Measurements from ENCODE around the gene WDR36. TPM values are rescaled to one million over a fixed set of nuclear protein-coding genes. Genes with fewer than 3 reads are reported as not detected.

Gene WDR36
- total and polyA plus RNA-seq, 10 of the 15 experiments (the other 5 are each of a cell fraction or from before 2014, with no cell fraction given) = 13.3 to 61.8 (median 47.0) TPM

DNA sequence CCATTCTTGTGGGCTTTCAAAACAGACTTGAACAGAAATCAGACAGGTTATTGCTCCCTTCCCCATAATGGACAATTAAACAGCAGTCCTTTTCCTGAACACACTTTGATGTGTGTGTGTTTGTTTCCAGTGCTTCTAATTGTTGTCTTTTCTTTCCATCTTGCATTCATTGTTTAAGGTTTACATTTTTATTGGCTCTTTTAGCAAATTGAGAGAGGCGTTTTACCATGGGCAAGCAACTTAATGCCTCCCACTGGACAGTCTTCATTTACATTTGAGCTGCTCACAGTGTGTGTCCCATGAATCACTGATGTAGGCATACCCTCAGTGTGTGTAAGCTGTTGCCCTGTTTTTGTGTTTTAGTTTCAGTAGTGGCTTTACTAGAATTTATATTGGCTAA lies 25.0 kb downstream of the WDR36 start (continued):
- TF ChIP-seq, protein P1, sequence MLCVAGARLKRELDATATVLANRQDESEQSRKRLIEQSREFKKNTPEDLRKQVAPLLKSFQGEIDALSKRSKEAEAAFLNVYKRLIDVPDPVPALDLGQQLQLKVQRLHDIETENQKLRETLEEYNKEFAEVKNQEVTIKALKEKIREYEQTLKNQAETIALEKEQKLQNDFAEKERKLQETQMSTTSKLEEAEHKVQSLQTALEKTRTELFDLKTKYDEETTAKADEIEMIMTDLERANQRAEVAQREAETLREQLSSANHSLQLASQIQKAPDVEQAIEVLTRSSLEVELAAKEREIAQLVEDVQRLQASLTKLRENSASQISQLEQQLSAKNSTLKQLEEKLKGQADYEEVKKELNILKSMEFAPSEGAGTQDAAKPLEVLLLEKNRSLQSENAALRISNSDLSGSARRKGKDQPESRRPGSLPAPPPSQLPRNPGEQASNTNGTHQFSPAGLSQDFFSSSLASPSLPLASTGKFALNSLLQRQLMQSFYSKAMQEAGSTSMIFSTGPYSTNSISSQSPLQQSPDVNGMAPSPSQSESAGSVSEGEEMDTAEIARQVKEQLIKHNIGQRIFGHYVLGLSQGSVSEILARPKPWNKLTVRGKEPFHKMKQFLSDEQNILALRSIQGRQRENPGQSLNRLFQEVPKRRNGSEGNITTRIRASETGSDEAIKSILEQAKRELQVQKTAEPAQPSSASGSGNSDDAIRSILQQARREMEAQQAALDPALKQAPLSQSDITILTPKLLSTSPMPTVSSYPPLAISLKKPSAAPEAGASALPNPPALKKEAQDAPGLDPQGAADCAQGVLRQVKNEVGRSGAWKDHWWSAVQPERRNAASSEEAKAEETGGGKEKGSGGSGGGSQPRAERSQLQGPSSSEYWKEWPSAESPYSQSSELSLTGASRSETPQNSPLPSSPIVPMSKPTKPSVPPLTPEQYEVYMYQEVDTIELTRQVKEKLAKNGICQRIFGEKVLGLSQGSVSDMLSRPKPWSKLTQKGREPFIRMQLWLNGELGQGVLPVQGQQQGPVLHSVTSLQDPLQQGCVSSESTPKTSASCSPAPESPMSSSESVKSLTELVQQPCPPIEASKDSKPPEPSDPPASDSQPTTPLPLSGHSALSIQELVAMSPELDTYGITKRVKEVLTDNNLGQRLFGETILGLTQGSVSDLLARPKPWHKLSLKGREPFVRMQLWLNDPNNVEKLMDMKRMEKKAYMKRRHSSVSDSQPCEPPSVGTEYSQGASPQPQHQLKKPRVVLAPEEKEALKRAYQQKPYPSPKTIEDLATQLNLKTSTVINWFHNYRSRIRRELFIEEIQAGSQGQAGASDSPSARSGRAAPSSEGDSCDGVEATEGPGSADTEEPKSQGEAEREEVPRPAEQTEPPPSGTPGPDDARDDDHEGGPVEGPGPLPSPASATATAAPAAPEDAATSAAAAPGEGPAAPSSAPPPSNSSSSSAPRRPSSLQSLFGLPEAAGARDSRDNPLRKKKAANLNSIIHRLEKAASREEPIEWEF (IDR thresholded peaks at IDR 0.05; ENCODE audit: insufficient replicate concordance, low read depth, low read length) = no peak

DNA sequence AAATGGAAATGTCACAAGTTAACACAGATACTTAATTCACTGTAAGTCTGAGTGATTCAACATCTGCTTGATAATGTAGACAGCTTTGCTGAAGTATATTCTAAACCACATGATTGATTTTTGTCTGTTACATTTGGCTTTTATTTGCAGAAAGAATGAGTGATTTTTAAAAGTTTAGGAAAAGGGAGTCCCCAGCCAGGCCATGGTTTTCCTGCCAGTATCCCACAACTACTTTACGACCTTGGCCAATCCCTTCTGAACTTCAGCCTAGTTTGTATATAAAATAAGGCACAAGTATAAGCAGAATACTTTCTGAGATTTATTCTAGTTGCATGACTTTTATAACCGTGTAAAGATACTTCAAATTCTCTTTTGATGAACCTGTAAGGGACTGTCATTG lies 27.1 kb downstream of the WDR36 start:
- CTCF ChIA-PET = no interaction called here
- no peak for DNase-seq (ENCODE audit: low read depth, low spot score)
- no TSS peak for BruUV-seq (replicated peaks)
- Histone ChIP-seq H3K9me3 (replicated peaks; ENCODE audit: control insufficient read depth, insufficient read depth, low read length) (no peaks in the 10 kb centered on the region), H3K79me2 (ENCODE audit: control insufficient read depth, insufficient read depth, low read length) (no peaks in the 10 kb centered on the region), H3K9ac (ENCODE audit: control insufficient read depth, insufficient read depth, low read length) (no peak overlapping the region), H3K27me3 (replicated peaks in 1 of 2; ENCODE audit: control insufficient read depth in 2 of 2, insufficient read depth in 2 of 2, low read length in 1 of 2) (no peaks in the 10 kb centered on the region), H3K4me2 (ENCODE audit: control insufficient read depth, insufficient read depth) (no peak overlapping the region), H2AFZ (ENCODE audit: control insufficient read depth, low read depth, low read length) (no peak overlapping the region), H3K27ac (ENCODE audit: control insufficient read depth, insufficient read depth) (no peak overlapping the region), H4K20me1 (ENCODE audit: control insufficient read depth, insufficient read depth) (no peaks in the 10 kb centered on the region), H3K36me3 (ENCODE audit: control insufficient read depth in 2 of 2, insufficient read depth in 2 of 2, low read length in 1 of 2) (peaks cover 3 to 13% of the 10 kb centered on the region in 2 experiments; a peak in 3 of 4 replicates), H3K4me3 (no peak overlapping the region), H3K4me1 (ENCODE audit: control insufficient read depth, insufficient read depth, low read length) (no peaks in the 10 kb centered on the region)
- POLR2A ChIA-PET = no interaction called here
- RAD21 ChIA-PET (ENCODE audit: unreplicated experiment) = interaction anchor here (1.6 kb wide), 1 partner anchor 12 kb away, joined by 5 read pairs; no protein-coding TSS in a partner anchor
- ATAC-seq = no peak
- 100% methylated on average over 2 of the region's 2 CpGs for WGBS (ENCODE audit: insufficient coverage, insufficient replicate concordance, low lambda C conversion rate, missing lambda C conversion rate)
- SMC1A ChIA-PET (ENCODE audit: uncharacterized antibody, unreplicated experiment) = interaction anchor here (1.1 kb wide), 1 partner anchor 10 kb away, joined by 3 read pairs; no protein-coding TSS in a partner anchor
- in situ Hi-C loops (cut with MboI) = no loop called here
- intact Hi-C loops (cut with micrococcal nuclease; ENCODE audit: unreplicated experiment) = no loop called here
- FAIRE-seq = no peak
- TF ChIP-seq, protein P2, sequence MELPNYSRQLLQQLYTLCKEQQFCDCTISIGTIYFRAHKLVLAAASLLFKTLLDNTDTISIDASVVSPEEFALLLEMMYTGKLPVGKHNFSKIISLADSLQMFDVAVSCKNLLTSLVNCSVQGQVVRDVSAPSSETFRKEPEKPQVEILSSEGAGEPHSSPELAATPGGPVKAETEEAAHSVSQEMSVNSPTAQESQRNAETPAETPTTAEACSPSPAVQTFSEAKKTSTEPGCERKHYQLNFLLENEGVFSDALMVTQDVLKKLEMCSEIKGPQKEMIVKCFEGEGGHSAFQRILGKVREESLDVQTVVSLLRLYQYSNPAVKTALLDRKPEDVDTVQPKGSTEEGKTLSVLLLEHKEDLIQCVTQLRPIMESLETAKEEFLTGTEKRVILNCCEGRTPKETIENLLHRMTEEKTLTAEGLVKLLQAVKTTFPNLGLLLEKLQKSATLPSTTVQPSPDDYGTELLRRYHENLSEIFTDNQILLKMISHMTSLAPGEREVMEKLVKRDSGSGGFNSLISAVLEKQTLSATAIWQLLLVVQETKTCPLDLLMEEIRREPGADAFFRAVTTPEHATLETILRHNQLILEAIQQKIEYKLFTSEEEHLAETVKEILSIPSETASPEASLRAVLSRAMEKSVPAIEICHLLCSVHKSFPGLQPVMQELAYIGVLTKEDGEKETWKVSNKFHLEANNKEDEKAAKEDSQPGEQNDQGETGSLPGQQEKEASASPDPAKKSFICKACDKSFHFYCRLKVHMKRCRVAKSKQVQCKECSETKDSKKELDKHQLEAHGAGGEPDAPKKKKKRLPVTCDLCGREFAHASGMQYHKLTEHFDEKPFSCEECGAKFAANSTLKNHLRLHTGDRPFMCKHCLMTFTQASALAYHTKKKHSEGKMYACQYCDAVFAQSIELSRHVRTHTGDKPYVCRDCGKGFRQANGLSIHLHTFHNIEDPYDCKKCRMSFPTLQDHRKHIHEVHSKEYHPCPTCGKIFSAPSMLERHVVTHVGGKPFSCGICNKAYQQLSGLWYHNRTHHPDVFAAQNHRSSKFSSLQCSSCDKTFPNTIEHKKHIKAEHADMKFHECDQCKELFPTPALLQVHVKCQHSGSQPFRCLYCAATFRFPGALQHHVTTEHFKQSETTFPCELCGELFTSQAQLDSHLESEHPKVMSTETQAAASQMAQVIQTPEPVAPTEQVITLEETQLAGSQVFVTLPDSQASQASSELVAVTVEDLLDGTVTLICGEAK (IDR thresholded peaks at IDR 0.05; ENCODE audit: borderline replicate concordance) = no peak
- TF ChIP-seq NR2C1 (IDR thresholded peaks at IDR 0.05) (no peak), SMAD5 (IDR thresholded peaks at IDR 0.05; ENCODE audit: low read depth) (no peak), MYC (IDR thresholded peaks at IDR 0.05; ENCODE audit: insufficient read depth, insufficient read length, insufficient replicate concordance, low read length, severe bottlenecking) (no peak), SUPT20H (IDR thresholded peaks at IDR 0.05; ENCODE audit: borderline replicate concordance, control insufficient read depth, low read depth, low read length) (no peak), ZNF24 (IDR thresholded peaks at IDR 0.05) (no peak), JUNB (IDR thresholded peaks at IDR 0.05) (no peak), NFYA (IDR thresholded peaks at IDR 0.05; ENCODE audit: borderline replicate concordance, low read depth, low read length) (no peak), FOXK2 (IDR thresholded peaks at IDR 0.05) (no peak)
- TF ChIP-seq, protein P3, sequence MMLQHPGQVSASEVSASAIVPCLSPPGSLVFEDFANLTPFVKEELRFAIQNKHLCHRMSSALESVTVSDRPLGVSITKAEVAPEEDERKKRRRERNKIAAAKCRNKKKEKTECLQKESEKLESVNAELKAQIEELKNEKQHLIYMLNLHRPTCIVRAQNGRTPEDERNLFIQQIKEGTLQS (IDR thresholded peaks at IDR 0.05; ENCODE audit: borderline replicate concordance, extremely low read depth, low read depth, low read length) = no peak

Data from GM12878 (cell line).